ENCODE measurements around the gene SPECC1L. TPM values are rescaled to one million over a fixed set of nuclear protein-coding genes. Genes with fewer than 3 reads are reported as not detected.

SPECC1L gene
- total and polyA plus RNA-seq, 2 of the 8 experiments (the other 6 are each of a cell fraction or from before 2014, with no cell fraction given): 15.7 to 61.6 TPM

DNA sequence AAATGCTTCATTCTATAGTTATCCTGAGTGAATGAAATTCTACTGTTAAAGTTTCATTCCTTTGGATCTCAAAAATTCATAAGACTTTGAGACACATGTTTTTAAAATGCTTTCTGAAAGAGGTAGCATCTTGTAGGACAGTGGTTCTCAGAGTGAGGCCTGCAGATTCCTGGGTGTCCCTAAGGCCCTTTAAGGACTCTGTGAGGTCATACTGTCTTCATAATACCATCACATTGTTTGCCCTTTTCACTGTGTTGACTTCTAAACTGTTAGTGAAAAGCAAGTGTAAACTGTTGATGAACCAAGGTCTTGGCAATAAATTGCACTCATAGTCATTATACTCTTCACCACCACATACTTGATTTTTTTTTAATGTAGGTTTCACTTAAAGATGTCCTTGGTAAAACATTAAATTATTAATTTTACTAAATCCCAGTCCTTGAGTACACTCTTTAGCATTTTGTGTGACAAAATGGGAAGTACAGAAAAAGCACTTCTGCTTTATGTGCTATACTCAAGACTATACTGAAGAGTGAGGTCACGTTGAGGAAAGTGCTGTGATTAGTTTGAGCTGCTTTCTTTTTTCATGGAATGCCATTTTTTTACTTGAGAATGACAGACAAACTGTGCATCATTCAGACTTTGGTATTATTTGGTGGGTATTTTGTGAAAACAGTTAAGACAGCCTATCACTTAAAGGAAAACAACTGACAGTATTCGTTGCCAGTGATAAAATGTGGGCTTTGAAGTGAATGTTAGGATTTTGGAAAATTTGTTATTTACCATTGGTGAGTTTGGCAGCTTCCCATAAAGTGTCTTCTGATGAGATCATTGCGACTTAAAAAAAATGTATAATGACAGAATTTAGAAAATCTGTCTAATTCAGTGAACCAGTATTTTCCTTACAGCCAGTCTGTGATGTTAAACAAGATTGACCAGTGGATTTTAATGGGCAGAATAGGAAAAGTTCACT lies 61.1 kb downstream of the SPECC1L start (continued):
- TF ChIP-seq TBP (IDR thresholded peaks at IDR 0.05; ENCODE audit: low read depth, low read length) (no peak), EGR1 (IDR thresholded peaks at IDR 0.05; ENCODE audit: borderline replicate concordance, low read depth, low read length) (no peak)
